Osteoblast (primary cell): ENCODE results near the gene CRTC3. TPM values are rescaled to one million over a fixed set of nuclear protein-coding genes. Genes with fewer than 3 reads are reported as not detected.

ENCODE experiments used
- DNase-seq: peaks from one replicate; pipeline ENCODE4 v3.0.0; 2011; ENCODE audit warnings: low spot score, mixed read lengths; ENCODE audit not compliant: insufficient read length; ENCODE audit errors: missing footprints
- H2AFZ ChIP-seq: 2 replicates; pipeline ENCODE4 v1.6.0; 2011; ENCODE audit warnings: mild to moderate bottlenecking, low read length
- H3K27ac ChIP-seq: 2 replicates; pipeline ENCODE4 v1.5.1; 2011; ENCODE audit warnings: mild to moderate bottlenecking, low read depth, low read length, moderate library complexity
- H3K27me3 ChIP-seq: 2 replicates; pipeline ENCODE4 v1.6.0; 2012; ENCODE audit warnings: mild to moderate bottlenecking, control low read depth, inconsistent platforms, low read length, moderate library complexity; ENCODE audit not compliant: insufficient read depth
- H3K36me3 ChIP-seq: 2 replicates; pipeline ENCODE4 v1.5.1; 2011; ENCODE audit warnings: mild to moderate bottlenecking, low read length, control low read depth, moderate library complexity; ENCODE audit not compliant: insufficient read depth
- H3K4me1 ChIP-seq: 2 replicates; pipeline ENCODE4 v1.5.1; 2011; ENCODE audit warnings: mild to moderate bottlenecking, low read length, control low read depth, moderate library complexity; ENCODE audit not compliant: insufficient read depth
- H3K4me2 ChIP-seq: 2 replicates; pipeline ENCODE4 v1.6.0; 2011; ENCODE audit warnings: mild to moderate bottlenecking, low read length; ENCODE audit not compliant: insufficient read depth
- H3K4me3 ChIP-seq: fragments of 200-600 bp; sonication (generic); 3 replicates; pipeline ENCODE4 v1.5.1; 2012; ENCODE audit warnings: mild to moderate bottlenecking, low read length, inconsistent platforms; ENCODE audit not compliant: insufficient read depth
- H3K79me2 ChIP-seq: 2 replicates; pipeline ENCODE4 v1.6.0; 2012; ENCODE audit warnings: mild to moderate bottlenecking, low read length, control low read depth, inconsistent platforms; ENCODE audit not compliant: insufficient read depth
- H3K9me3 ChIP-seq: 2 replicates; pipeline ENCODE4 v1.5.1; 2011; ENCODE audit warnings: low read depth, low read length, control low read depth
- H4K20me1 ChIP-seq: 2 replicates; pipeline ENCODE4 v1.6.0; 2012; ENCODE audit warnings: mild to moderate bottlenecking, low read length, control low read depth; ENCODE audit not compliant: insufficient read depth
- CTCF ChIP-seq: IDR thresholded peaks from 2 replicates; pipeline ENCODE4 v1.5.1; 2011; ENCODE audit warnings: mild to moderate bottlenecking, low read depth, low read length, moderate library complexity; ENCODE audit errors: extremely low read depth
- total RNA-seq: library from RNA; depleted of rRNA; stranded (reverse); fragments of >200 nt; gene quantifications from 2 replicates; pipeline ENCODE4 v1.2.3, GENCODE V29; 2012

CRTC3 gene
- total RNA-seq, 1 donor: 25.0 TPM

GRCh38 chr15:90553248-90553745 is 23.6 kb downstream of the CRTC3 start:
- no peaks in the 10 kb centered on the region for H3K9me3 ChIP-seq
- H4K20me1 ChIP-seq: no peaks in the 10 kb centered on the region
- H3K4me3 ChIP-seq: peak overlapping the region; percentile 26
- no peak for TF ChIP-seq CTCF
- peaks cover 49% of the 10 kb centered on the region for H3K4me1 ChIP-seq
- peak overlapping the region; percentile 98 for H3K27ac ChIP-seq
- H3K79me2 ChIP-seq: peaks cover 43% of the 10 kb centered on the region
- H3K36me3 ChIP-seq: peaks cover under 1% of the 10 kb centered on the region
- no peaks in the 10 kb centered on the region for H3K27me3 ChIP-seq
- no peak overlapping the region for H2AFZ ChIP-seq
- H3K4me2 ChIP-seq: peak overlapping the region; percentile 61
- DNase-seq: peak; percentile 55

- no peak overlapping the region for H2AFZ ChIP-seq
- peak overlapping the region; percentile 93 for H3K27ac ChIP-seq
- no peaks in the 10 kb centered on the region for H4K20me1 ChIP-seq
- H3K9me3 ChIP-seq: no peaks in the 10 kb centered on the region
- peak; percentile 51 for DNase-seq
- peaks cover 51% of the 10 kb centered on the region for H3K79me2 ChIP-seq
- H3K36me3 ChIP-seq: no peaks in the 10 kb centered on the region
- H3K4me2 ChIP-seq: peak overlapping the region; percentile 56
- H3K27me3 ChIP-seq: no peaks in the 10 kb centered on the region
- peaks cover 62% of the 10 kb centered on the region for H3K4me1 ChIP-seq
- no peak for TF ChIP-seq CTCF
- no peak overlapping the region for H3K4me3 ChIP-seq
These were observed 27.7 kb downstream of the CRTC3 start for GRCh38 chr15:90557186-90558084.

- Histone ChIP-seq H3K9me3 (no peaks in the 10 kb centered on the region), H3K4me2 (peak overlapping the region; percentile 56), H3K4me1 (peaks cover 54% of the 10 kb centered on the region), H3K27ac (peak overlapping the region; percentile 93), H3K36me3 (no peaks in the 10 kb centered on the region), H3K27me3 (no peaks in the 10 kb centered on the region), H4K20me1 (no peaks in the 10 kb centered on the region), H3K79me2 (peaks cover 57% of the 10 kb centered on the region), H3K4me3 (no peak overlapping the region), H2AFZ (no peak overlapping the region)
- no peak for DNase-seq
- no peak for TF ChIP-seq CTCF
These were observed 28.4 kb downstream of the CRTC3 start for GRCh38 chr15:90558171-90558573.

- Histone ChIP-seq H3K27me3 (no peaks in the 10 kb centered on the region), H3K4me1 (peaks cover 45% of the 10 kb centered on the region), H3K27ac (peak overlapping the region; percentile 89), H4K20me1 (no peaks in the 10 kb centered on the region), H3K4me3 (no peak overlapping the region), H3K36me3 (no peaks in the 10 kb centered on the region), H3K4me2 (no peak overlapping the region), H3K9me3 (no peaks in the 10 kb centered on the region), H2AFZ (no peak overlapping the region), H3K79me2 (peaks cover 63% of the 10 kb centered on the region)
- DNase-seq: no peak
- no peak for TF ChIP-seq CTCF
These were observed 29.4 kb downstream of the CRTC3 start for GRCh38 chr15:90559119-90559518.
